CD1c-positive myeloid dendritic cell (primary cell): ENCODE measurements around the gene CLEC1B.
"Not testable (repeated sequence)": the region's sequence is repeated elsewhere in the genome, so short reads cannot be mapped to it uniquely, and the experiment has no call there.

Experiments used
- DNase-seq: peaks from one replicate; pipeline ENCODE4 v3.0.0-alpha.2; 2016; ENCODE audit errors: extremely low spot score

Gene CLEC1B

DNA sequence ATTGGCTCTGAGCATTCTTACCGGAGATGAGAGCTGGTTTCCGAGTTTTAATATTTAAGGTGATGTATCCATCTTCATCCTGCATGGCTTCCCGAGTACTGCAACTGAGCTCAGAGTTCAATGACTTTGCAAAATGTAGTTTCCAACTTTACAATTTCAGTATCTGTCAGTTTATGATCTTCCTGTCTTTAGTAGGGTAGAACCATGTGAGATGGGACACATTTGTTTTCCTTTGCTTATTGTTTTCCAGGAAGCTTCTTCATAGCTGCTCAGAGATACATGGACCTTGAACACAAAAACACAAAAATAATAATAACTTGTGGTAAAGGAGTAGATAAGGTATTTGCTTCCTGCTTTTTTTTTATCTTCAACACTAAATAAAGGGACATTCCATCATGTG is at the start of gene CLEC1B:
TSS of gene CLEC1B (minus strand) at position 106 of the 400 bp plus-strand sequence. CDS start at position 85, 21 bp downstream.
- DNase-seq = no peak

GRCh38 chr12:10048526-10048925 is 49.6 kb upstream of the CLEC1B start:
- DNase-seq = peak; percentile 29

DNA sequence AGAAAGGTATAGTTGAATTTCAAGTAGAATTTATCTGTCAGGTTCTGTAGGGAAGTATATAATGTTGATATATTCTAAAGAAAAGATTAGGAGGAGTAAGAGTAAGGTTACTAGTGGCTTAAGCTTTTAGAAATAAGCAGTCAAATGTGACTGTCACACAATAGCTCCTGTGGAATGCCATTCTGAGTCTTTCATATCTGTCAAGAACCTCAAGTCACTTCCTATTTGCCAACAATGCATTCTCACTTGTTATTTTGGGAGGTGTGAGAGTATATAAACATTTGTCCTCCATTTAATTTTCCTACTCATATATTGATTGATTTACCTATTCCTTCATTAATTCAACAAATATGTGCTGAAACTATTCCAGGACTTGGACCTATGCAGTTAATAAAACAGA is 43.2 kb upstream of the CLEC1B start:
- DNase-seq = no peak

- DNase-seq = peak; percentile 51
These were observed 35.0 kb upstream of the CLEC1B start for GRCh38 chr12:10033783-10034545.

DNA sequence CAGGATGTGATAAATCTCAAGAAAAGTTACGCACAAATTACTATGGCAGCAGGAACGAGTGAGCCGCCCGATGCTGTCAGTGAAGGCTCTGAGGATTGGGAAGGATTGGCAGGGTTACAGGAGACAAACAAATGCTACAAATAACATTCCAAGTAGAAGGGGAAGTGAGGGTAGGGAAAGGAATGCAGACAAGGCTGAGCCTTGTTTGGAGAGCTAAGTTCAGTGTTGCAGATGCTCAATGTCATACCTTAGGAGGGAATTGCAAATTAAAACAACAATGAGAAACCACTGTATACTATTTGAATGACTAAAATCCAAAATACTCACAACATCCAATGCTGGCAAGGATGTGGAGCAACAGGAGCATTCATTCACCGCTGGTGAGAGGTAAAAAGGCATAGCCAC is 32.9 kb upstream of the CLEC1B start:
- DNase-seq = peak; percentile 38

GRCh38 chr12:10031321-10031720 is 32.4 kb upstream of the CLEC1B start:
- DNase-seq = peak; percentile 20

DNA sequence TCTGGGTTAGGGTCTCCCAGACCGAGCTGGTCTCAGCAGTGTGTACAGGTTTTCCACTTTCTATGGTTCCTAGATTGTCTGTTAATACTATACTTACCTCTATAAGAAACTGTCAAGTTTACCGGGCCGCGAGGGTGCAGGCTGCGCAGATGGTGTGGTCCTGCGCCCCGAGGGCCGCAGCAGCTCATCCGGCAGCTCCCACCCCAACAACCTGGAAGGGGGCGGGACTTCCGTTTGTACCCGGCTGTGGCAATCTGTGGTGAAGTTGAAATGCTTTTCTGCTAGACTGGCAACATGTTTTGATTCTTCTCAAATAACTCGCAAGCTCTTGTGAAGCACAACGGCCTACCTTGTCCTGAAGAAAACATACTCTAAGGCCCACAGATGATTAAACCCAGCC is 31.5 kb upstream of the CLEC1B start, which contains the start of gene CLEC9A:
TSS of gene CLEC9A (plus strand) at position 237 of the 400 bp plus-strand sequence. CDS start 22,006 bp downstream, outside the sequence.
- DNase-seq = no peak

DNA sequence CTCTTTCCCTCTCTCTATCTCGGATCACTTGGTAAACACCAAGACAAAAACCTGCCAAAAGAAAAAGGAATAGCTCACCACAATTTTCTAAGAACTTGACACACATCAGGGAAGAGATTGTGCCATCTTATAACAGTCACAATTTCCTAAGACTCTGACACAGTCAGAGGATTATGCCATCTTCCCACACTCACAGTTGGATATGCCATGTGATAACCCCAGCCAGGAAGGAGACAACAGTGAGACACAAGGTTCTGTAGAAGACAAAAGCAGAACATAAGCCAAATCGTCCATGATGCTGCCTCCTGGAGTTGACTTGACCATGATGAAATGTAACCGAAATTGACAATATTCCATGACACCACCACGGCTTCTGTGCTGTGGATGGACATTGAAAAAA is 28.8 kb upstream of the CLEC1B start:
- DNase-seq = peak; percentile 96

DNA sequence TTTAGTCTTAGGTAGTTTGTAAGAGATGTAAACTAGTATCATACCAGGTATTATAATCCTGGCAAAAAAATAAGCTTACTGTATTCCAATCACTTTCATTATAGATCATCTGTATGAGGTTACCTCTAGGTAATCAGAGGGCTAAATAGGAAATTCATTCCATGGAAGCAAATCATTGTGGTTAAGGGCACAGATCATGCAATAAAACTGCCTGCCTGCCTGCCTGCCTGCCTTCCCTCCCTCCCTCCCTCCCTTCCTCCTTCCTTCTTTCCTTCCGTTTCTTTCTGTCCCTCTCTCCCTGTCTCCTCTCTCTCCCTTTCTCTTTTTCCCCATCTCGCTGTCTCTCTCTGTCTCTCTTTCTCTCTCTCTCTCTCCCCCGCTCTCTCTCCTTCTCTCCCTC is 28.4 kb upstream of the CLEC1B start:
- DNase-seq = peak; percentile 41

DNA sequence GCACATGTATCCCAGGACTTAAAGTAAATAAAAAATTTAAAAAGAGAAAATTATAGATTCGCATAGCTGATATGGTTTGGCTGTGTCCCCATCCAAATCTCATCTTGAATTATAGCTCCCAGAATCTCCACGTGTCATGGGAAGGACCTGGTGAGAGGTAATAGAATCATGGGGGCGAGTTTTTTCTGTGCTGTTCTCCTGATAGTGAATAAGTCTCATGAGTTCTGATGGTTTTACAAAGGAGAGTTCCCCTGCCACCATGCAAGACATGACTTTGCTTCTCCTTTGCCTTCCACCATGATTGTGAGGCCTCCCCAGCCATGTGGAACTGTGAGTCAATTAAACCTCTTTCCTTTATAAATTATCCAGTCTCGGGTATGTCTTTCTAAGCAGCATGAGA is 27.7 kb upstream of the CLEC1B start:
- peak; percentile 35 for DNase-seq

- DNase-seq = peak; percentile 54
These were observed 26.3 kb upstream of the CLEC1B start for GRCh38 chr12:10025236-10025635.

- DNase-seq = no peak
These were observed 22.4 kb upstream of the CLEC1B start for GRCh38 chr12:10021342-10021741.

DNA sequence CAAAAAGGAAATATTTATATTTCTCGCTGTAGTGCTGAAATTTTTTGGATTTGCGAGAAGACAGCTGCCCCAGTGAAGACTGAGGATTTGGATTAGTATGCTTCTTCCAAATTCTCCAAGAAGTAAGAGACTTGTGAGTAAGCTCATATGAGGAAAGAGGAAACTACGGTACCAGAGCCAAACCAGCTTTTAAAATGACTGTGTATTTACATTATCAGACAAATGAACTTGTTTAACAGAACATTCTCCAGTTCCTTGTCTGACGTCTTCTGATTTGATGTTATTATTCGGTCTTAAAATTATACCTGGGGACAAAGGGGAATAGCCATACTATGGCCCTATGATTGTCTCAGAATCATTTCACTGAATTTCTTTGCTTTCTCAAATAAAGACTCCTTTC is 19.5 kb upstream of the CLEC1B start:
- DNase-seq = peak; percentile 74

GRCh38 chr12:10016881-10017280 is 18.0 kb upstream of the CLEC1B start:
- DNase-seq = peak; percentile 26

- DNase-seq = no peak
These were observed 16.5 kb upstream of the CLEC1B start for GRCh38 chr12:10015450-10015849.

DNA sequence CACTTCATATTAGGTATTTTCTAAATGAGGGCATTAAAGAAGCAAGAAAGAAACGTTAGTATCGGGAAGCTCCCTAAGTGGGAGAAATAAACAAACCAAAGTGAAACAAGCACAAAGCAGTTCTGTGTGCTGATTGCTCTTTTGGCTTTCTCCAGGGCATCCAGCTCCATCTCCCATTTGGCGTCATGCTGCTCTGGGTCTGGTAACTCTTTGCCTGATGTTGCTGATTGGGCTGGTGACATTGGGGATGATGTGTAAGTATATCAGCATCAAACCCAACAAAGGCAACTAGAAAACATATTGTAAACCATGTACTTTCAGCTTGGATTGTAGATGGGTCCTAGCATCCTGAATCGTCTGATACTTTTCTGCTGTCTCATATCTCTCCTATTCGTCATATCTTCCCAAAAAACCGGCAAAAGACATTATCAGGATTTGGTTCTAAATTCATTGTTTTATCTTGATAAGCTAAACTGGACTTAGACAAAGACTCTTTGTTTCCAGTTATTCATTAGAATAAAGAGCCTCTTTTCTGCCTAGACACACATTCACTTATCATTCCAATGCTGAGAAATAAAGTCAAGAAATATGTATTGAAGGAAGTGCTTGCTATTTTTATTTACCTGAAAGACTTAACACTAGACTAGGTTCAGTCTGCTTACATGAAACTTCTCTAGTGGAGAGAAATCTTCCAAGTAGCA is 13.9 kb upstream of the CLEC1B start:
- no peak for DNase-seq

GRCh38 chr12:10001171-10001776 is 2.4 kb upstream of the CLEC1B start:
- no peak for DNase-seq

GRCh38 chr12:9992296-9992695 is 6.6 kb downstream of the CLEC1B start:
- DNase-seq = no peak

GRCh38 chr12:9991876-9992275 is 7.0 kb downstream of the CLEC1B start:
- peak; percentile 56 for DNase-seq

DNA sequence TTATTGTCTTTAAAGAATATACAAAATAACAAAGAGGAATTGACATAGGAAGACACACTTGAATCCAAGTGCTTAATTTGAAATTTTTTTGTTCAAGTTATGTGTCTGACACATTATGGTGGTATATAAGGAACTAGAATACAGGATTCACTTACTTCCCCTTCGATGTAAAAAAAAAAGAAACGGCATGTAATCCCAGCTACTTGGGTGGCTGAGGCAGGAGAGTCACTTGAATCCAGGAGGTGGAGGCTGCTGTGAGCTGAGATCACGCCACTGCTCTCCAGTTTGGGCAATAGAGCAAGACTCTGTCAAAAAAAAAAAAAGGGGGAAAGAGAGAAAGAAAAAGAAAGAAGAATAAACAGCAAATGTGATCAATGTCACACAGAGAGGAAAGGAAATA is 18.8 kb downstream of the CLEC1B start:
- DNase-seq = peak; percentile 79

GRCh38 chr12:9977916-9978315 is 21.0 kb downstream of the CLEC1B start:
- DNase-seq = peak; percentile 50

DNA sequence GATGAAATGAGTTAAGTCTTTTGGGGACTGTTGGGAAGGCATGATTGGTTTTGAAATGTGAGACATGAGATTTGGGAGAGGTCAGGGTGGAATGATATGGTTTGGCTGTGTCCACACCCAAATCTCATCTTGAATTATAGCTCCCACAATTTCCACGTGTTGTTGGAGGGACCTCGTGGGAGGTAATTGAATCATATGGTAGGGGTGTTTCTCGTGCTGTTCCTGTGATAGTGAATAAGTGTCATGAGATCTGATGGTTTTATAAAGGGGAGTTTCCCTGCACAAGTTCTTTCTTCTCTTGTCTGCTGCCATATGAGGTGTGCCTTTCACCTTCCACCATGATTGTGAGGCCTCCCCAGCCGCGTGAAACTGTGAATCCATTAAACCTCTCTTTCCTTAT is 22.3 kb downstream of the CLEC1B start:
- DNase-seq = not testable (repeated sequence)

DNA sequence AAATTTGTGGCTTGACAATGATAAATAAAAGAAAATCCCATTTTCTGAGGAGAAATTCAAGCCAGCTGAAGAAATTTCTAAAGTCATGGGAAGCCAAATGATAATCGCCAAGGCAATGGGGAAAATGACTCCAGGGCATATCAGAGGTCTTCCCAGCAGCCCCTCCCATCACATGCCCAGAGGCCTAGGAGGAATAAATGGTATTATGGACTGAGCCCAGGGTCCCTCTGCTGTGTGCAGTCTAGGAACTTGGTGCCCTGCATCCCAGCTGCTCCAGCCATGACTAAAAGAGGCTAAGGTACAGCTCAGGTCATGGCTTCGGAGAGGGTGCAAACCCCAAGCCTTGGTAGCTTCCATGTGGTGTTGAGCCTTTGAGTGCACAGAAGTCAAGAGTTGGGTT is 23.3 kb downstream of the CLEC1B start:
- DNase-seq = no peak
